ENCODE results near the gene TMEM138. TPM values are rescaled to one million over a fixed set of nuclear protein-coding genes. Genes with fewer than 3 reads are reported as not detected.
A peak's percentile ranks its signal among the peaks of the same experiment; 100 is the strongest.
"Not testable (repeated sequence)": the region's sequence is repeated elsewhere in the genome, so short reads cannot be mapped to it uniquely, and the experiment has no call there.

The TMEM138 gene
- total RNA-seq, 1 donor from 2014 or later: 68.4 TPM

GRCh38 chr11:61377461-61378160, 15.4 kb downstream of the TMEM138 start:
- intact Hi-C loops (cut with micrococcal nuclease): no loop called here
- no peak overlapping the region for H3K27ac Mint-ChIP-seq
- no peaks in the 10 kb centered on the region for H3K27me3 Mint-ChIP-seq (ENCODE audit: insufficient read depth)
- H3K9me3 Mint-ChIP-seq: peaks cover 3% of the 10 kb centered on the region
- H3K4me3 Mint-ChIP-seq: no peak overlapping the region
- H3K36me3 Mint-ChIP-seq (ENCODE audit: low read depth): peaks cover 11% of the 10 kb centered on the region
- no peaks in the 10 kb centered on the region for H3K4me1 Mint-ChIP-seq (ENCODE audit: low read depth)
- DNase-seq (ENCODE audit: low spot score): no peak

GRCh38 chr11:61378713-61379313, 16.6 kb downstream of the TMEM138 start:
- Mint-ChIP-seq H3K4me3 (no peak overlapping the region), H3K9me3 (no peaks in the 10 kb centered on the region), H3K4me1 (ENCODE audit: low read depth) (no peaks in the 10 kb centered on the region), H3K27ac (no peak overlapping the region), H3K27me3 (ENCODE audit: insufficient read depth) (no peaks in the 10 kb centered on the region), H3K36me3 (ENCODE audit: low read depth) (peaks cover 7% of the 10 kb centered on the region)
- intact Hi-C loops (cut with micrococcal nuclease): no loop called here
- DNase-seq (ENCODE audit: low spot score): no peak

GRCh38 chr11:61380884-61381283, 18.7 kb downstream of the TMEM138 start:
- DNase-seq (ENCODE audit: low spot score): no peak

GRCh38 chr11:61383859-61384258, 21.7 kb downstream of the TMEM138 start:
- H3K4me3 Mint-ChIP-seq; intact Hi-C loops (cut with micrococcal nuclease); H3K9me3 Mint-ChIP-seq; H3K4me1 Mint-ChIP-seq (ENCODE audit: low read depth); H3K27me3 Mint-ChIP-seq (ENCODE audit: insufficient read depth); DNase-seq (ENCODE audit: low spot score); H3K27ac Mint-ChIP-seq; H3K36me3 Mint-ChIP-seq (ENCODE audit: low read depth): not testable (repeated sequence)

More at GRCh38 chr11:61380884-61381283, 18.7 kb downstream of the TMEM138 start:
- intact Hi-C loops (cut with micrococcal nuclease): no loop called here
- Mint-ChIP-seq H3K36me3 (ENCODE audit: low read depth) (peaks cover 4% of the 10 kb centered on the region), H3K4me1 (ENCODE audit: low read depth) (peaks cover 7% of the 10 kb centered on the region), H3K27ac (no peak overlapping the region), H3K9me3 (no peaks in the 10 kb centered on the region), H3K27me3 (ENCODE audit: insufficient read depth) (no peaks in the 10 kb centered on the region), H3K4me3 (no peak overlapping the region)

GRCh38 chr11:61384271-61385242, 22.4 kb downstream of the TMEM138 start:
- intact Hi-C loops (cut with micrococcal nuclease): loop anchor here (1.0 kb wide), 4 partner anchors 9 to 130 kb away; partner anchors contain the start of gene TMEM138
- Mint-ChIP-seq H3K27ac (no peak overlapping the region), H3K27me3 (ENCODE audit: insufficient read depth) (no peaks in the 10 kb centered on the region), H3K9me3 (peaks cover 5% of the 10 kb centered on the region), H3K4me1 (ENCODE audit: low read depth) (peaks cover 7% of the 10 kb centered on the region), H3K36me3 (ENCODE audit: low read depth) (no peaks in the 10 kb centered on the region), H3K4me3 (no peak overlapping the region)
- no peak for DNase-seq (ENCODE audit: low spot score)

GRCh38 chr11:61390161-61390560, 28.0 kb downstream of the TMEM138 start:
- Mint-ChIP-seq H3K27ac (no peak overlapping the region), H3K27me3 (ENCODE audit: insufficient read depth) (no peaks in the 10 kb centered on the region), H3K9me3 (peaks cover 7% of the 10 kb centered on the region), H3K4me3 (no peak overlapping the region), H3K36me3 (ENCODE audit: low read depth) (peaks cover 9% of the 10 kb centered on the region), H3K4me1 (ENCODE audit: low read depth) (peaks cover 33% of the 10 kb centered on the region)
- DNase-seq (ENCODE audit: low spot score): no peak
- intact Hi-C loops (cut with micrococcal nuclease): no loop called here

GRCh38 chr11:61392981-61393595, 30.9 kb downstream of the TMEM138 start:
- no peaks in the 10 kb centered on the region for H3K27me3 Mint-ChIP-seq (ENCODE audit: insufficient read depth)
- peak overlapping the region; percentile 89 for H3K27ac Mint-ChIP-seq
- intact Hi-C loops (cut with micrococcal nuclease): loop anchor here (1.0 to 2.0 kb wide), 4 partner anchors 8 to 57 kb away; partner anchors contain the start of genes CPSF7 and CYB561A3
- peak overlapping the region; percentile 88 for H3K4me3 Mint-ChIP-seq
- peaks cover 17% of the 10 kb centered on the region for H3K36me3 Mint-ChIP-seq (ENCODE audit: low read depth)
- no peak for DNase-seq (ENCODE audit: low spot score)
- H3K9me3 Mint-ChIP-seq: peaks cover 7% of the 10 kb centered on the region
- peaks cover 26% of the 10 kb centered on the region for H3K4me1 Mint-ChIP-seq (ENCODE audit: low read depth)

GRCh38 chr11:61401173-61401572, 39.0 kb downstream of the TMEM138 start:
- Mint-ChIP-seq H3K27me3 (ENCODE audit: insufficient read depth) (no peaks in the 10 kb centered on the region), H3K36me3 (ENCODE audit: low read depth) (peaks cover 40% of the 10 kb centered on the region), H3K4me1 (ENCODE audit: low read depth) (no peaks in the 10 kb centered on the region), H3K27ac (no peak overlapping the region), H3K9me3 (no peaks in the 10 kb centered on the region), H3K4me3 (no peak overlapping the region)
- intact Hi-C loops (cut with micrococcal nuclease): no loop called here
- DNase-seq (ENCODE audit: low spot score): no peak

- Mint-ChIP-seq H3K4me1 (ENCODE audit: low read depth) (no peaks in the 10 kb centered on the region), H3K36me3 (ENCODE audit: low read depth) (peaks cover 44% of the 10 kb centered on the region), H3K9me3 (no peaks in the 10 kb centered on the region), H3K27me3 (ENCODE audit: insufficient read depth) (no peaks in the 10 kb centered on the region), H3K4me3 (no peak overlapping the region), H3K27ac (no peak overlapping the region)
- DNase-seq (ENCODE audit: low spot score): no peak
- intact Hi-C loops (cut with micrococcal nuclease): no loop called here
These were observed 39.4 kb downstream of the TMEM138 start for GRCh38 chr11:61401573-61401972.

GRCh38 chr11:61403658-61404057, 41.5 kb downstream of the TMEM138 start:
- Mint-ChIP-seq H3K4me3 (no peak overlapping the region), H3K9me3 (no peaks in the 10 kb centered on the region), H3K4me1 (ENCODE audit: low read depth) (no peaks in the 10 kb centered on the region), H3K27ac (no peak overlapping the region), H3K36me3 (ENCODE audit: low read depth) (peaks cover 52% of the 10 kb centered on the region), H3K27me3 (ENCODE audit: insufficient read depth) (no peaks in the 10 kb centered on the region)
- intact Hi-C loops (cut with micrococcal nuclease): no loop called here
- DNase-seq (ENCODE audit: low spot score): no peak

GRCh38 chr11:61404103-61404502, 41.9 kb downstream of the TMEM138 start:
- no peak for DNase-seq (ENCODE audit: low spot score)
- H3K27me3 Mint-ChIP-seq (ENCODE audit: insufficient read depth): no peaks in the 10 kb centered on the region
- H3K27ac Mint-ChIP-seq: no peak overlapping the region
- H3K9me3 Mint-ChIP-seq: no peaks in the 10 kb centered on the region
- H3K4me3 Mint-ChIP-seq: no peak overlapping the region
- no peaks in the 10 kb centered on the region for H3K4me1 Mint-ChIP-seq (ENCODE audit: low read depth)
- intact Hi-C loops (cut with micrococcal nuclease): no loop called here
- H3K36me3 Mint-ChIP-seq (ENCODE audit: low read depth): peaks cover 49% of the 10 kb centered on the region

- Mint-ChIP-seq H3K4me3 (no peak overlapping the region), H3K4me1 (ENCODE audit: low read depth) (no peaks in the 10 kb centered on the region), H3K36me3 (ENCODE audit: low read depth) (peaks cover 49% of the 10 kb centered on the region), H3K27ac (peak overlapping the region; percentile 40), H3K27me3 (ENCODE audit: insufficient read depth) (no peaks in the 10 kb centered on the region), H3K9me3 (no peaks in the 10 kb centered on the region)
- intact Hi-C loops (cut with micrococcal nuclease): no loop called here
- DNase-seq (ENCODE audit: low spot score): no peak
These were observed 42.5 kb downstream of the TMEM138 start for GRCh38 chr11:61404641-61405040.
